Measurements from ENCODE around the gene RNF212. TPM values are rescaled to one million over a fixed set of nuclear protein-coding genes. Genes with fewer than 3 reads are reported as not detected.

The RNF212 gene
- total RNA-seq, 6 donors from 2014 or later, result 2.7 to 14.7 (median 5.3) TPM

DNA sequence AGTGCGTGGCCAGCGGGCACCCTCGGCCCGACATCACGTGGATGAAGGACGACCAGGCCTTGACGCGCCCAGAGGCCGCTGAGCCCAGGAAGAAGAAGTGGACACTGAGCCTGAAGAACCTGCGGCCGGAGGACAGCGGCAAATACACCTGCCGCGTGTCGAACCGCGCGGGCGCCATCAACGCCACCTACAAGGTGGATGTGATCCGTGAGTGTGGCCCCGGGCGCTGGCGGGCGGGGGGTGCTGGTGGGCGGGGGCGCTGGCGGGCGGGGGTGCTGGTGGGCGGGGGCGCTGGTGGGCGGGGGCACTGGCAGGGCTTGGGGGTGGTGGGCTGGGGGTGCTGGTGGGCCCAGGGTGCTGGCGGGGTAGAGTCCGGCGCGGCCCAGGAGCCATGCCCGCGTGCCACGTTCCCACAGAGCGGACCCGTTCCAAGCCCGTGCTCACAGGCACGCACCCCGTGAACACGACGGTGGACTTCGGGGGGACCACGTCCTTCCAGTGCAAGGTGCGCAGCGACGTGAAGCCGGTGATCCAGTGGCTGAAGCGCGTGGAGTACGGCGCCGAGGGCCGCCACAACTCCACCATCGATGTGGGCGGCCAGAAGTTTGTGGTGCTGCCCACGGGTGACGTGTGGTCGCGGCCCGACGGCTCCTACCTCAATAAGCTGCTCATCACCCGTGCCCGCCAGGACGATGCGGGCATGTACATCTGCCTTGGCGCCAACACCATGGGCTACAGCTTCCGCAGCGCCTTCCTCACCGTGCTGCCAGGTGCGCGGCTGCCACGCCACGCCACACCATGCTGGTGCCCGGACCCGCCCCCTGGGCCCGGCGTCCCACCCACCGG, 89.2 kb downstream of the RNF212 start:
- Histone ChIP-seq H3K4me3 (no peak overlapping the region), H3K36me3 (peaks cover 0 to 21% (median 5%) of the 10 kb centered on the region in 4 donors), H3K9me3 (no peaks in the 10 kb centered on the region), H3K4me1 (no peaks in the 10 kb centered on the region), H3K27ac (no peak overlapping the region), H3K27me3 (peaks cover 0 to 5% (median 0%) of the 10 kb centered on the region in 4 donors)
- TF ChIP-seq CTCF (IDR thresholded peaks at IDR 0.05) (no peak), POLR2A (IDR thresholded peaks at IDR 0.05) (no peak), EP300 (IDR thresholded peaks at IDR 0.05) (no peak), POLR2AphosphoS5 (IDR thresholded peaks at IDR 0.05) (no peak)
- DNase-seq (peak in 1 of 2 donors; percentile 81), ATAC-seq (ENCODE audit: low FRiP score in 2 of 2) (no peak)
- 98% methylated on average over 51 to 56 of the region's 83 CpGs for WGBS, 2 donors

DNA sequence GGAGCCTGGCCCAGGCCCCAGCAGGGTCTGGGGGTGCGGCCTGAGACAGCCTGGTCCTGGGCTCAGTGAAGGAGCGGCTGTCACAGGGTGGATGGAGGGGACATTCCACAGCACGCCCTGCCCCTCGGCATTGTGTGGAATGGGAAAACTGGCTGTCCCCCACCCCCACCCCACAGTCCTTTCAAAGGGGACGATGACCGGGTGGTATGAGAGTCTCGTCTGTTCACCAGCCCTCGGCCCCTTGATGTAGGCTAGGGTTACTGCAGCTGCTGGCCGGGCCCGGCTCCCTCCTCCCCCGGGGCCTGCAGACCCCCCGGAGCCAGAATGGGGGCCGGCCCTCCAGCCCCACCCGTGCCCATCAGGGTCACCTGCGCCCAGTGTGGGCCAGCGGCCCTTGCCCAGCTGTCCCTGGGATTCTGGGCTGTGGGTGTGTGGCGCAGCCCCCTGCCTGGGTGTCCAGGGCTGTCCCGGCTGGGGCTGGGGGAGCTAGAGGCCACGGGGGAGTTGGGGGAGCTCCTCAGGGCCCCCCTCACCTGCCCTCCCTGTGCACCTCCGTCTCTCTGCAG, 90.2 kb downstream of the RNF212 start:
- DNase-seq (peak in 1 of 2 donors; percentile 73), ATAC-seq (ENCODE audit: low FRiP score in 2 of 2) (no peak)
- no peaks in the 10 kb centered on the region for H3K9me3 ChIP-seq
- no peaks in the 10 kb centered on the region for H3K4me1 ChIP-seq
- no peak overlapping the region for H3K27ac ChIP-seq
- no peaks in the 10 kb centered on the region for H3K27me3 ChIP-seq
- no peak overlapping the region for H3K4me3 ChIP-seq
- WGBS, 2 donors, result 96 to 98% methylated on average over 7 to 8 of the region's 20 CpGs
- H3K36me3 ChIP-seq, result peaks cover 0 to 21% (median 5%) of the 10 kb centered on the region in 4 donors
- no peak for TF ChIP-seq POLR2A (IDR thresholded peaks at IDR 0.05)
- no peak for TF ChIP-seq EP300 (IDR thresholded peaks at IDR 0.05)
- no peak for TF ChIP-seq CTCF (IDR thresholded peaks at IDR 0.05)
- TF ChIP-seq POLR2AphosphoS5 (IDR thresholded peaks at IDR 0.05), result no peak

DNA sequence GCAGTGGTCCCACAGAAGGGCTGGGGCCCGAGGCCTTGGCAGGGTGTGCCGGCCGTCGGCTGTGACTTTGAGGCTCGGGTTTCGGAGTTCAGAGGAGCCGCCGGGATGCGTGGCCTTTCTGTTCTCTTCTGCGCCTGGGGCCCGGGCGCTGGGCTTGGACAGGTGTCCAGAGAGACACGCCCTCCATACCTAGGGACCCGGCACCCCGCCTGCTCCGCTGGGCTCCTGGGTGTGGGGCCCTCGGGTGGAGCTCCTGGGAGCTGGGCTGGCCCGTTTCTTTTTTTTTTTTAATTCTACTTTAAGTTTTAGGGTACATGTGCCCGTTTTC, 90.7 kb downstream of the RNF212 start:
- TF ChIP-seq POLR2A (IDR thresholded peaks at IDR 0.05), result no peak
- TF ChIP-seq POLR2AphosphoS5 (IDR thresholded peaks at IDR 0.05), result no peak
- no peak for TF ChIP-seq EP300 (IDR thresholded peaks at IDR 0.05)
- no peak for TF ChIP-seq CTCF (IDR thresholded peaks at IDR 0.05)
- H3K36me3 ChIP-seq, result peaks cover 0 to 21% (median 5%) of the 10 kb centered on the region in 4 donors
- DNase-seq (no peak), ATAC-seq (ENCODE audit: low FRiP score in 2 of 2) (no peak)
- 93 to 94% methylated on average over 13 to 19 of the region's 19 CpGs for WGBS, 2 donors
- H3K4me3 ChIP-seq, result no peak overlapping the region
- no peaks in the 10 kb centered on the region for H3K9me3 ChIP-seq
- no peaks in the 10 kb centered on the region for H3K27me3 ChIP-seq
- H3K27ac ChIP-seq, result no peak overlapping the region
- H3K4me1 ChIP-seq, result no peaks in the 10 kb centered on the region

- TF ChIP-seq POLR2A (IDR thresholded peaks at IDR 0.05) (no peak), EP300 (IDR thresholded peaks at IDR 0.05) (no peak), POLR2AphosphoS5 (IDR thresholded peaks at IDR 0.05) (no peak), CTCF (IDR thresholded peaks at IDR 0.05) (no peak)
- Histone ChIP-seq H3K4me1 (no peaks in the 10 kb centered on the region), H3K27ac (no peak overlapping the region), H3K27me3 (no peaks in the 10 kb centered on the region), H3K4me3 (no peak overlapping the region), H3K36me3 (peaks cover 0 to 21% (median 5%) of the 10 kb centered on the region in 4 donors), H3K9me3 (no peaks in the 10 kb centered on the region)
- 94 to 96% methylated on average over 20 to 40 of the region's 46 CpGs for WGBS, 2 donors
- DNase-seq, result peak in 1 of 2 donors; percentile 83
- no peak for ATAC-seq (ENCODE audit: low FRiP score in 2 of 2)
Measured at GRCh38 chr4:1022051-1022738, 91.2 kb downstream of the RNF212 start.

Small RNAs within 50 kb of the gene (small RNA-seq; reads per million reads assigned to genes)
- gene RF00554, result 0 reads per million in 4 donors

Other genes with a start within 250 kb of the RNF212 start
- 100 to 1,000 TPM; 116 to 380 (median 154) TPM for gene GAK, start 181.2 kb downstream of the RNF212 start, total RNA-seq
- 100 to 1,000 TPM in 1 of 6 donors, 10 to 100 TPM in 5; 24.6 to 126 (median 41.8) TPM for gene TMEM175, start 181.1 kb downstream of the RNF212 start, total RNA-seq
- 10 to 100 TPM; 10.7 to 36.7 (median 17.5) TPM for gene DGKQ, start 140.0 kb downstream of the RNF212 start, total RNA-seq
- 100 to 1,000 TPM in 1 of 6 donors, 10 to 100 TPM in 5; 13.5 to 152 (median 55.9) TPM for gene IDUA, start 126.5 kb downstream of the RNF212 start, total RNA-seq
- gene SLC26A1, start 120.2 kb downstream of the RNF212 start, total RNA-seq, result 1 to 10 TPM in 1 of 6 donors, under 1 TPM in 5; 0.39 to 2.1 (median 0.68) TPM
- gene FGFRL1, start 101.9 kb downstream of the RNF212 start, total RNA-seq, result 10 to 100 TPM; 21.0 to 32.4 (median 25.6) TPM
- gene SPON2, start 59.0 kb upstream of the RNF212 start, total RNA-seq, result 10 to 100 TPM; 23.2 to 81.3 (median 50.8) TPM
- gene CTBP1, start 135.6 kb upstream of the RNF212 start, total RNA-seq, result 100 to 1,000 TPM; 142 to 483 (median 213) TPM
- gene MAEA, start 176.3 kb upstream of the RNF212 start, total RNA-seq, result 100 to 1,000 TPM in 1 of 6 donors, 10 to 100 TPM in 5; 58.5 to 289 (median 73.0) TPM
- gene UVSSA, start 233.6 kb upstream of the RNF212 start, total RNA-seq, result 100 to 1,000 TPM in 1 of 6 donors, 10 to 100 TPM in 5; 15.2 to 138 (median 46.5) TPM

Data from upper lobe of left lung (tissue), 6 donors.